ENCODE measurements around the gene NUBP2. TPM values are rescaled to one million over a fixed set of nuclear protein-coding genes. Genes with fewer than 3 reads are reported as not detected.

NUBP2 gene
- polyA plus RNA-seq, 2 donors, result 41.5 to 57.8 TPM

DNA sequence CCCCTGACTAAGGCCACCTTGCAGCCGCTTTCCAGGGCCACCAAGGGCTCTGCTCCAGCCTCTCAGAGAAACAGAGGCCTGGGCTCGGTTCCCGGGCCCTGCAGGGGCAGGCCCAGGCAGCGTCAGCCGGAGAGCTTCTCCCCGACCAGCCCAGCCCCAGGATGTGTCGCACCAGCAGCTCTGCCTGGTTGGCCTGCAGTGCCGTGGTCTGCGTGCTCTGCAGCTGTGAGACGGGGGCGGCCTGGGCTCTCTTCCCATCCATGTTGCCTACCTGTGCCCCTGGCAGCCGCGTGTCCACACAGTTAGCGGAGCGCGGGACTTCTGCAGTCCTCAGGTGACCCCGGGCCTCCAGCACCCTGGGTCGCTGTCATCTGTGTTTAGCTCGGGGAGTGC is 5.9 kb downstream of the NUBP2 start:
- H3K27ac ChIP-seq (ENCODE audit: low read depth in 2 of 2, low read length in 1 of 2), result peak overlapping the region in 1 of 2 donors; percentile 66
- no peak overlapping the region for H3K4me3 ChIP-seq (ENCODE audit: low read depth in 1 of 2, low read length in 2 of 2)
- peaks cover 4 to 20% of the 10 kb centered on the region in 2 donors for H3K4me1 ChIP-seq (ENCODE audit: control insufficient read depth in 2 of 2, insufficient read depth in 2 of 2, low read length in 1 of 2)
- no peaks in the 10 kb centered on the region for H3K27me3 ChIP-seq (ENCODE audit: control insufficient read depth in 1 of 2, insufficient read depth in 2 of 2, low read length in 2 of 2)
- WGBS, 2 donors, result 42 to 51% methylated on average over 19 of the region's 19 CpGs
- no peaks in the 10 kb centered on the region for H3K9me3 ChIP-seq (ENCODE audit: control insufficient read depth in 2 of 2, insufficient read depth in 1 of 2, low read depth in 1 of 2, low read length in 1 of 2)
- peaks cover 0 to 57% of the 10 kb centered on the region in 2 donors for H3K36me3 ChIP-seq (ENCODE audit: control insufficient read depth in 2 of 2, insufficient read depth in 2 of 2, low read length in 1 of 2)

DNA sequence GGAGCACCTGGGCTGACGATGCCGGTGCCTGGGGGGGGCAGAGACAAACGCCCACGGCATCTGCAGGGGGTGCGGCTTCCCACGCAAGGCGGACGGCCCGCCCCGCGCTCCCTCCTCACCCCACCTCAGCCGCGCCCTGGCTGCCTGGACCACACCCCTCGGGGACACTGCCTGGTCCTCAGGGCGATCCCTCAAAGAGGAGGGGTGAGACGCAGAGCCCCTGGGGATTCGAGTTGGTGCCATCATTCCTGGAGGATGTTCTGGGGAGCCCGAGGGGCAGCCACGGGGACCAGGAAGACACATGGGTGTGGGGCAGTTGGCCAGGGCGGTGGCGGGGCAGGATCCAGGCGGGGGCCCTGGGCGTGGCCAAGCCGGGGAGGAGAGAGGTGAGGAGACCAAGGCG is 6.9 kb downstream of the NUBP2 start:
- H3K4me3 ChIP-seq (ENCODE audit: low read depth in 1 of 2, low read length in 2 of 2), result no peak overlapping the region
- no peaks in the 10 kb centered on the region for H3K27me3 ChIP-seq (ENCODE audit: control insufficient read depth in 1 of 2, insufficient read depth in 2 of 2, low read length in 2 of 2)
- H3K36me3 ChIP-seq (ENCODE audit: control insufficient read depth in 2 of 2, insufficient read depth in 2 of 2, low read length in 1 of 2), result peaks cover 0 to 57% of the 10 kb centered on the region in 2 donors
- no peaks in the 10 kb centered on the region for H3K9me3 ChIP-seq (ENCODE audit: control insufficient read depth in 2 of 2, insufficient read depth in 1 of 2, low read depth in 1 of 2, low read length in 1 of 2)
- 63 to 64% methylated on average over 19 to 25 of the region's 25 CpGs for WGBS, 2 donors
- no peak overlapping the region for H3K27ac ChIP-seq (ENCODE audit: low read depth in 2 of 2, low read length in 1 of 2)
- H3K4me1 ChIP-seq (ENCODE audit: control insufficient read depth in 2 of 2, insufficient read depth in 2 of 2, low read length in 1 of 2), result peaks cover 0 to 17% of the 10 kb centered on the region in 2 donors

DNA sequence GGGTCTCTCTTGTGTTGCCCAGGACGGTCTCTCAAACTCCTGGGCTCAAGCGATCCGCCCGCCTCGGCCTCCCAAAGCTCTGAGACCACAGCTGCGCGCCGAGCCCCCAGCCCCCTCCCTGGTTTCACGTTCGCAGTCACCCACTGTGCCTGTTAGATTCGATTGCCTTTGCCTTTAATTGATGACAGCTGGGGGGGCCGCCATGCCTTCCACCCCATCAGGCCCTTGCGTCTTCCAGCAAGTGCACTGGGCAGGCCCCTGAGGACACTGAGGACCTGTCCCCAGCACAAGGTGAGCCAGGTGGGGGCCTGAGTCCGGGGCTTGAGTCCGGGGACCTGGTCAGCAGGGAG is 7.5 kb downstream of the NUBP2 start:
- WGBS, 2 donors, result 91 to 94% methylated on average over 13 to 15 of the region's 15 CpGs
- no peak overlapping the region for H3K4me3 ChIP-seq (ENCODE audit: low read depth in 1 of 2, low read length in 2 of 2)
- H3K27ac ChIP-seq (ENCODE audit: low read depth in 2 of 2, low read length in 1 of 2), result no peak overlapping the region
- no peaks in the 10 kb centered on the region for H3K9me3 ChIP-seq (ENCODE audit: control insufficient read depth in 2 of 2, insufficient read depth in 1 of 2, low read depth in 1 of 2, low read length in 1 of 2)
- peaks cover 0 to 17% of the 10 kb centered on the region in 2 donors for H3K4me1 ChIP-seq (ENCODE audit: control insufficient read depth in 2 of 2, insufficient read depth in 2 of 2, low read length in 1 of 2)
- H3K36me3 ChIP-seq (ENCODE audit: control insufficient read depth in 2 of 2, insufficient read depth in 2 of 2, low read length in 1 of 2), result peaks cover 0 to 54% of the 10 kb centered on the region in 2 donors
- no peaks in the 10 kb centered on the region for H3K27me3 ChIP-seq (ENCODE audit: control insufficient read depth in 1 of 2, insufficient read depth in 2 of 2, low read length in 2 of 2)

DNA sequence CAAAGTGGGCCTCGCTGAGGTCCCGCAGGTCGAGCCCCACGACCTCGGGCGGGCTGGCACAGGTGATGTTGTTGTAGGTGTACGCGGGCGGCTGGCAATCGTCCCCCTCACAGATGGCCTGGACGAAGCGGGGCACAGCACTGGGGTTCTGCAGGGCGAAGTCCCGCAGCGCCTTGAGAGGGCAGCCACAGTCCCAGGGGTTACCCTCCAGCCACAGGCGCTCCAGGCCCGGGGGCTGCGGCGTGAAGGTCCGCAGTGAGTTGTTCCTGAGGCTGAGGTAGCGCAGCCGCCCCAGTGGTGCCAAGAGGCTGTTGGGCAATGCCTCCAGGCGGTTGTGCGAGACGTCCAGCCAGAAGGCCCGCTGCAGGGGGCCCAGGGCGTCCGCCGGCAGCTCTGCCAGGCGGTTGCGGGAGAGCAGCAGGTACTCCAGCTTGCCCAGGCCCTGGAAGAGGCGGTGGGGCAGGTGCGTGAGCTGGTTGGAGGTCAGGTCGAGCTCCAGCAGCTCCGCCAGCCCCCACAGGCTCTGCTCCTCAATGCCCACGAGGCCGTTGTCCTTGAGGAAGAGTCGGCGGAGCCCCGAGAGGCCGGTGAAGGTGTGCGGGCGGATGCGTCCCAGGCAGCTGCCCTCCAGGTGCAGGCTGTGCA is 8.0 kb downstream of the NUBP2 start:
- Histone ChIP-seq H3K4me1 (ENCODE audit: control insufficient read depth in 2 of 2, insufficient read depth in 2 of 2, low read length in 1 of 2) (peaks cover 0 to 17% of the 10 kb centered on the region in 2 donors), H3K27ac (ENCODE audit: low read depth in 2 of 2, low read length in 1 of 2) (no peak overlapping the region), H3K27me3 (ENCODE audit: control insufficient read depth in 1 of 2, insufficient read depth in 2 of 2, low read length in 2 of 2) (no peaks in the 10 kb centered on the region), H3K9me3 (ENCODE audit: control insufficient read depth in 2 of 2, insufficient read depth in 1 of 2, low read depth in 1 of 2, low read length in 1 of 2) (no peaks in the 10 kb centered on the region), H3K36me3 (ENCODE audit: control insufficient read depth in 2 of 2, insufficient read depth in 2 of 2, low read length in 1 of 2) (peaks cover 0 to 52% of the 10 kb centered on the region in 2 donors), H3K4me3 (ENCODE audit: low read depth in 1 of 2, low read length in 2 of 2) (no peak overlapping the region)
- WGBS, 2 donors, result 94 to 95% methylated on average over 40 to 44 of the region's 44 CpGs

DNA sequence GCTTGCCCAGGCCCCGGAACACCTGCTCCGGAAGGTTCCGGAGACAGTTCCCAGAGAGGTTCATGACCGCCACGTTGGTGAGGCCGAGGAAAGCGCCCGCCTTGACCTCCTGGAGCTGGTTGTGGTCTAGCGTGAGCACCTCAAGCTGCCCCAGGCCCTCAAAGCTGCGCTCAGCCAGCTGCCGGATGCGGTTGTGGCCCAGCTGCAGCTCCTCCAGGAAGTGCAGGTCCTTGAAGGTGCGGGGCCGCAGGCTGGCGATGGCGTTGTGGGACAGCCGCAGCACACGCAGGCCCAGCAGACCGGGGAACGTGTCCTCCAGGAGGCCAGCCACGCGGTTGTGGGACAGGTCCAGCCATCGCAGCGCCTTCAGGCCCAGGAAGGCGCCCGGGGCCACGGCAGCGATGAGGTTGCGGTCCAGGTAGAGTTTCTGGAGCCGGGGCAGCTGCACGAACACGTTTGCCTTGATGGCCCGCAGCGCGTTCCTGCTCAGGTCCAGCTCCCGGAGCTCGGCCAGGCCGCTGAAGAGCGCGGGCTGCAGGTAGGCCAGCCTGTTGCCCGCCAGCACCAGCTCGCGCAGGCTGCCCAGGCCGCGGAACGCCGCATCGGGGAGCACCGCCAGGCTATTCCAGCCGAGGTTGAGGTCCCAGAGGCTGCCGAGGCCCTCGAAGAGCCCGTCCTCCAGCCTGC is 8.6 kb downstream of the NUBP2 start:
- no peak overlapping the region for H3K4me3 ChIP-seq (ENCODE audit: low read depth in 1 of 2, low read length in 2 of 2)
- H3K9me3 ChIP-seq (ENCODE audit: control insufficient read depth in 2 of 2, insufficient read depth in 1 of 2, low read depth in 1 of 2, low read length in 1 of 2), result no peaks in the 10 kb centered on the region
- no peaks in the 10 kb centered on the region for H3K27me3 ChIP-seq (ENCODE audit: control insufficient read depth in 1 of 2, insufficient read depth in 2 of 2, low read length in 2 of 2)
- peaks cover 0 to 17% of the 10 kb centered on the region in 2 donors for H3K4me1 ChIP-seq (ENCODE audit: control insufficient read depth in 2 of 2, insufficient read depth in 2 of 2, low read length in 1 of 2)
- no peak overlapping the region for H3K27ac ChIP-seq (ENCODE audit: low read depth in 2 of 2, low read length in 1 of 2)
- WGBS, 2 donors, result 93 to 95% methylated on average over 53 of the region's 53 CpGs
- peaks cover 0 to 46% of the 10 kb centered on the region in 2 donors for H3K36me3 ChIP-seq (ENCODE audit: control insufficient read depth in 2 of 2, insufficient read depth in 2 of 2, low read length in 1 of 2)

DNA sequence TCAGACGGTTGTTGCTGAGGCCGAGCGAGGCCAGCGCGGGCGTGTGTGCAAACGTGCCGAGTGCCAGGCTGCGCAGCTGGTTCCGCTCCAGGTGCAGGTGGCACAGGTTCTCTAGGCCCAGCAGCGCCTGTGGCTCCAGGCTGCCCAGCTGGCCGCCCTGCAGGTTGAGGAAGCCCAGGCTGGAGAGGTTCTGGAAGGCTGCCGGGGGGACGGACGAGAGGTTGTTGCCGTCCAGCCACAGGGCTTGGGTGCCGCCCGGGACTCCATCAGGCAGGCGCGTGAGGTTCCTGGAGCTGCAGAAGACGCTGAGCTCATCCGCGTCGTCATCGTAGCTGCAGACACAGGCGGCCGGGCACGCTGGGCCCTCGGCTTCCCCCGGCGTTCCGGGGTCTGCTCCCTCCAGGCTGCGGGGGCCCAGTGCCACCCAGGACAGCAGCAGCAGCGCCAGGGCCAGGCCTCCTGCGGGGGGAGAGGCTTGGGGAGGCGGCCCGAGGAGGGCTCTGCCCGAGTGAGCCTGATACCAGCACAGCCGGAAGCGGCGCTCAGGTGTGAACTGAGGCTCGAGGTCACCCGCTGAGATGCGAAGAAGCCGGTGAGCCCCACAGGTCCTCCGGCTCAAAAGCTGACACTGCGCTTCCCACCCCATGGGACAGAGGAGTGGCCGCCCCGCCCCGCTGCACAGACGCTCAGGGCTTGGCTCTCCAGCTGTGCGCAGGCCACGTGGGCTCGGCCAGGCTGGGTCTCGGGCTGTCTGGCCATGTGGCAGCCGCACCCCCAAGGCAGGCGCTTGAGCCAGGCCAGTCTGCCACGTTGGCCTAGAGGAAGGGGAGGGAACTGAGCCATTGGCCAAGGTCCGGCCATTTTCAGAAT is 9.4 kb downstream of the NUBP2 start:
- WGBS, 2 donors, result 89 to 91% methylated on average over 50 to 59 of the region's 59 CpGs
- no peak overlapping the region for H3K4me3 ChIP-seq (ENCODE audit: low read depth in 1 of 2, low read length in 2 of 2)
- H3K27ac ChIP-seq (ENCODE audit: low read depth in 2 of 2, low read length in 1 of 2), result no peak overlapping the region
- no peaks in the 10 kb centered on the region for H3K9me3 ChIP-seq (ENCODE audit: control insufficient read depth in 2 of 2, insufficient read depth in 1 of 2, low read depth in 1 of 2, low read length in 1 of 2)
- peaks cover 0 to 40% of the 10 kb centered on the region in 2 donors for H3K36me3 ChIP-seq (ENCODE audit: control insufficient read depth in 2 of 2, insufficient read depth in 2 of 2, low read length in 1 of 2)
- H3K27me3 ChIP-seq (ENCODE audit: control insufficient read depth in 1 of 2, insufficient read depth in 2 of 2, low read length in 2 of 2), result no peaks in the 10 kb centered on the region
- H3K4me1 ChIP-seq (ENCODE audit: control insufficient read depth in 2 of 2, insufficient read depth in 2 of 2, low read length in 1 of 2), result peaks cover 0 to 16% of the 10 kb centered on the region in 2 donors

DNA sequence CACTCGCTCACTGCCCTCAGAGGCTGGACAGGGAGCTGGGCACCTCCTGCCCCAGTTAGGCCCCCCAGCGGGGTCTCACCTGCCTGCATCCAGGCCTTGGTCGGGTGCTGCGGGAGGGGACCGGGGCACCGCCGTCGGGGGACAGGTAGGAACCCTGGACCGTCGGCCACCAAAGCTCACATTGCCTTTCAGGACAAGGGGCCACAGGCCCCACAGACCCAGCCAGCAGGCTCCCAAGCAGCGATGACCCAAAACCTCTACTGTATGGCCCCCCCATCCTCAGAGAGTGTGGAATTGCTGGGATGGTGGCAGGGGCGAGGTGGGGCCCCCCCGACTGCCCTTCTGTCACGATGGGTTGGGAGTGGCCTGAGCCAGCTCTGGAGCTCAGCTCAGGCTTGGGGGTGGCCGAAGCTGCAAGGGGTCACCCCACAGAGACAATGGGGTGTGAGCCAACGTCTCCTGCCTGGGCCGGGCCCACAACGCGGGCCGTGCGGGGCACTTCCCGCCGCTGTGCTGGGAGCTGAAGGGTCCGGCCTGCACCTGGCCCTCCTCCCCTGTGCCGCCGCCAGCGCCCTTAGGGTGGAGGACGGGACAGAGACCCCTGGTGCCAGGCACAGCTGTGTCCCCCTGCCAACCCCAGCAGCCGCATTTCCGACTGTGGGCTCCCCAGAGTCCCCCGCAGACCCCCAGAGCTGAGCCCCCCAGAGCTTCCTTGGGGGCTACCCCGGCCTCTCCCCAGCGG is 10.2 kb downstream of the NUBP2 start:
- Histone ChIP-seq H3K4me1 (ENCODE audit: control insufficient read depth in 2 of 2, insufficient read depth in 2 of 2, low read length in 1 of 2) (peaks cover 0 to 12% of the 10 kb centered on the region in 2 donors), H3K36me3 (ENCODE audit: control insufficient read depth in 2 of 2, insufficient read depth in 2 of 2, low read length in 1 of 2) (peaks cover 0 to 32% of the 10 kb centered on the region in 2 donors), H3K27me3 (ENCODE audit: control insufficient read depth in 1 of 2, insufficient read depth in 2 of 2, low read length in 2 of 2) (no peaks in the 10 kb centered on the region), H3K4me3 (ENCODE audit: low read depth in 1 of 2, low read length in 2 of 2) (no peak overlapping the region), H3K9me3 (ENCODE audit: control insufficient read depth in 2 of 2, insufficient read depth in 1 of 2, low read depth in 1 of 2, low read length in 1 of 2) (peaks cover 0 to 1% of the 10 kb centered on the region in 2 donors), H3K27ac (ENCODE audit: low read depth in 2 of 2, low read length in 1 of 2) (no peak overlapping the region)
- WGBS, 2 donors, result 83 to 89% methylated on average over 27 to 33 of the region's 33 CpGs

DNA sequence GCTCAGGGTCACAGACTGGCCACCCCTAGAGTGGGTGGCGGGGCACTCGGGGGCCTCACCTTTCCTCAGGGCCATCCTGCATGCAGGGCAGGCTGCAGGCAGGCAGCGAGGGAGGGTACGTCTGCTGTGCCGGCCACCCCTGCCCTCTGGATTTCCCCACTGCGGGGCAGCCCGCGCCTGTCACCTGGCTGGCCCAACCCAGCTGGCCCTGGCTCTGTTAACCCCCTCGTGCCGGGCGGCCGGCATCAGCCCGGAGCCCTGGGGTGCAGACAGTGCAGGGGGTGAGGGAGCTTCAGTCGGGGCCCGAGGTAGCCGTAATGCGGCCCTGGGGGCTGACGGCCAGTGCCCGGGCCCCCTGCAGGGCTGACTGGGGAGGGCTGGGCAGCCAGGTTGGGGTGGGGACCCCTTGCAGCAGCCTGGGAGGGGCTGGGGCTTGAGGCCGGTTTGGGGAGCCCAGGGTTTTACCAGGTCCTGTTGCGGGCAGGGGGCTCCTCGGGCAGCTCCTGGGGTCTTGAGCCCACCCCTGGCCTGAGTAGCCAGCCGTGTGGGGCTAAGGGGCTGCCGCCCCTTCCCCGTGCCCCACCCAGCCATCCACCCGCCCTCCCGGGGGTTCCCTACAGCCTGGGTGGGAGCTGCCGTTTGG is 10.9 kb downstream of the NUBP2 start, which contains the start of gene IGFALS:
TSS of gene IGFALS (minus strand) at position 128 of the 643 bp plus-strand sequence. CDS start at position 75, 53 bp downstream.
- Histone ChIP-seq H3K4me1 (ENCODE audit: control insufficient read depth in 2 of 2, insufficient read depth in 2 of 2, low read length in 1 of 2) (peaks cover 0 to 6% of the 10 kb centered on the region in 2 donors), H3K36me3 (ENCODE audit: control insufficient read depth in 2 of 2, insufficient read depth in 2 of 2, low read length in 1 of 2) (peaks cover 0 to 25% of the 10 kb centered on the region in 2 donors), H3K27me3 (ENCODE audit: control insufficient read depth in 1 of 2, insufficient read depth in 2 of 2, low read length in 2 of 2) (no peaks in the 10 kb centered on the region), H3K27ac (ENCODE audit: low read depth in 2 of 2, low read length in 1 of 2) (no peak within 1 kb of the TSS), H3K4me3 (ENCODE audit: low read depth in 1 of 2, low read length in 2 of 2) (no peak within 1 kb of the TSS), H3K9me3 (ENCODE audit: control insufficient read depth in 2 of 2, insufficient read depth in 1 of 2, low read depth in 1 of 2, low read length in 1 of 2) (peaks cover 0 to 4% of the 10 kb centered on the region in 2 donors)
- 45 to 50% methylated on average over 24 to 28 of the region's 28 CpGs for WGBS, 2 donors
